ENCODE results near the gene MLLT3.

- TF ChIP-seq CTCF (IDR thresholded peaks at IDR 0.05) (no peak), POLR2A (IDR thresholded peaks at IDR 0.05) (no peak), EP300 (IDR thresholded peaks at IDR 0.05) (no peak)
These were observed 40.1 kb downstream of the MLLT3 start for GRCh38 chr9:20582150-20582549.
